ENCODE data around the gene ITPR2. TPM values are rescaled to one million over a fixed set of nuclear protein-coding genes. Genes with fewer than 3 reads are reported as not detected.

Gene ITPR2
- total and polyA plus RNA-seq, 2 of the 8 experiments (the other 6 are each of a cell fraction or from before 2014, with no cell fraction given): 4.1 to 48.3 TPM

DNA sequence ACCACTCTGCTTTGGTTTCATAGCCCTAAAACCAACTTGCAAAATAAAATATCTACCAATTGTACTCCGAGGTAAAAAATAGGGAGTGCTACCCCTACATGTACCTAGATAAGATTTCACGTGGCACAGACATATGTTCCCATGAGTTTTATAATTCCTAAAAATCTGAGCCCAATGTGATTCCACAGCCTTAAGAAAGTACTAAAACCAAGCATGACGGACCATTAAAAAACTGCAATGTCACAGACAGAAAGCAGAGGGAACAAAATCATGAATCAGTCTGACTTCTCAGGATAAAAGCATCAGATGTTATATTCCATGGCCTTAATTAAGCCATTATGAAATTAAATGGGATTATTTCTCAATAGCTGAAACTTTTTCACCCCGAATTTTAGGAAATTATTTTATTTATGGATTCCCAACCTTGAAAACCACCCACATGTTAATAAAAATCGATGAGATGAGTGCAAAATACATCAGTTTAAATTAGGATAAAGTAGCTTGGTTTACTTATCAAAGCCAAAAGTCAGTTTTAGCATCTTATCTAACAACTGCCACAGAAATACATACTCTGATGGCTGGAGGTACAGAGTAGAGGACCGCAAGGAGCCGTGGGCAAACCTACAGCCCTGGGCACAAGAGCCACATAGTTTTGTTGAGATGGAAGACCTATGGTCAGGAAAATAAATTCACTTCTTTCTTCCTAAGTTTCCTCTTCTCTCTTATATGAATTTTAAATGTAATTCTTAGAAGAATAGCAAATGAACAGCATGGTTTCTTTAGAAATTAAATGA lies 4.5 kb downstream of the ITPR2 start (continued):
- TF ChIP-seq, protein P1, sequence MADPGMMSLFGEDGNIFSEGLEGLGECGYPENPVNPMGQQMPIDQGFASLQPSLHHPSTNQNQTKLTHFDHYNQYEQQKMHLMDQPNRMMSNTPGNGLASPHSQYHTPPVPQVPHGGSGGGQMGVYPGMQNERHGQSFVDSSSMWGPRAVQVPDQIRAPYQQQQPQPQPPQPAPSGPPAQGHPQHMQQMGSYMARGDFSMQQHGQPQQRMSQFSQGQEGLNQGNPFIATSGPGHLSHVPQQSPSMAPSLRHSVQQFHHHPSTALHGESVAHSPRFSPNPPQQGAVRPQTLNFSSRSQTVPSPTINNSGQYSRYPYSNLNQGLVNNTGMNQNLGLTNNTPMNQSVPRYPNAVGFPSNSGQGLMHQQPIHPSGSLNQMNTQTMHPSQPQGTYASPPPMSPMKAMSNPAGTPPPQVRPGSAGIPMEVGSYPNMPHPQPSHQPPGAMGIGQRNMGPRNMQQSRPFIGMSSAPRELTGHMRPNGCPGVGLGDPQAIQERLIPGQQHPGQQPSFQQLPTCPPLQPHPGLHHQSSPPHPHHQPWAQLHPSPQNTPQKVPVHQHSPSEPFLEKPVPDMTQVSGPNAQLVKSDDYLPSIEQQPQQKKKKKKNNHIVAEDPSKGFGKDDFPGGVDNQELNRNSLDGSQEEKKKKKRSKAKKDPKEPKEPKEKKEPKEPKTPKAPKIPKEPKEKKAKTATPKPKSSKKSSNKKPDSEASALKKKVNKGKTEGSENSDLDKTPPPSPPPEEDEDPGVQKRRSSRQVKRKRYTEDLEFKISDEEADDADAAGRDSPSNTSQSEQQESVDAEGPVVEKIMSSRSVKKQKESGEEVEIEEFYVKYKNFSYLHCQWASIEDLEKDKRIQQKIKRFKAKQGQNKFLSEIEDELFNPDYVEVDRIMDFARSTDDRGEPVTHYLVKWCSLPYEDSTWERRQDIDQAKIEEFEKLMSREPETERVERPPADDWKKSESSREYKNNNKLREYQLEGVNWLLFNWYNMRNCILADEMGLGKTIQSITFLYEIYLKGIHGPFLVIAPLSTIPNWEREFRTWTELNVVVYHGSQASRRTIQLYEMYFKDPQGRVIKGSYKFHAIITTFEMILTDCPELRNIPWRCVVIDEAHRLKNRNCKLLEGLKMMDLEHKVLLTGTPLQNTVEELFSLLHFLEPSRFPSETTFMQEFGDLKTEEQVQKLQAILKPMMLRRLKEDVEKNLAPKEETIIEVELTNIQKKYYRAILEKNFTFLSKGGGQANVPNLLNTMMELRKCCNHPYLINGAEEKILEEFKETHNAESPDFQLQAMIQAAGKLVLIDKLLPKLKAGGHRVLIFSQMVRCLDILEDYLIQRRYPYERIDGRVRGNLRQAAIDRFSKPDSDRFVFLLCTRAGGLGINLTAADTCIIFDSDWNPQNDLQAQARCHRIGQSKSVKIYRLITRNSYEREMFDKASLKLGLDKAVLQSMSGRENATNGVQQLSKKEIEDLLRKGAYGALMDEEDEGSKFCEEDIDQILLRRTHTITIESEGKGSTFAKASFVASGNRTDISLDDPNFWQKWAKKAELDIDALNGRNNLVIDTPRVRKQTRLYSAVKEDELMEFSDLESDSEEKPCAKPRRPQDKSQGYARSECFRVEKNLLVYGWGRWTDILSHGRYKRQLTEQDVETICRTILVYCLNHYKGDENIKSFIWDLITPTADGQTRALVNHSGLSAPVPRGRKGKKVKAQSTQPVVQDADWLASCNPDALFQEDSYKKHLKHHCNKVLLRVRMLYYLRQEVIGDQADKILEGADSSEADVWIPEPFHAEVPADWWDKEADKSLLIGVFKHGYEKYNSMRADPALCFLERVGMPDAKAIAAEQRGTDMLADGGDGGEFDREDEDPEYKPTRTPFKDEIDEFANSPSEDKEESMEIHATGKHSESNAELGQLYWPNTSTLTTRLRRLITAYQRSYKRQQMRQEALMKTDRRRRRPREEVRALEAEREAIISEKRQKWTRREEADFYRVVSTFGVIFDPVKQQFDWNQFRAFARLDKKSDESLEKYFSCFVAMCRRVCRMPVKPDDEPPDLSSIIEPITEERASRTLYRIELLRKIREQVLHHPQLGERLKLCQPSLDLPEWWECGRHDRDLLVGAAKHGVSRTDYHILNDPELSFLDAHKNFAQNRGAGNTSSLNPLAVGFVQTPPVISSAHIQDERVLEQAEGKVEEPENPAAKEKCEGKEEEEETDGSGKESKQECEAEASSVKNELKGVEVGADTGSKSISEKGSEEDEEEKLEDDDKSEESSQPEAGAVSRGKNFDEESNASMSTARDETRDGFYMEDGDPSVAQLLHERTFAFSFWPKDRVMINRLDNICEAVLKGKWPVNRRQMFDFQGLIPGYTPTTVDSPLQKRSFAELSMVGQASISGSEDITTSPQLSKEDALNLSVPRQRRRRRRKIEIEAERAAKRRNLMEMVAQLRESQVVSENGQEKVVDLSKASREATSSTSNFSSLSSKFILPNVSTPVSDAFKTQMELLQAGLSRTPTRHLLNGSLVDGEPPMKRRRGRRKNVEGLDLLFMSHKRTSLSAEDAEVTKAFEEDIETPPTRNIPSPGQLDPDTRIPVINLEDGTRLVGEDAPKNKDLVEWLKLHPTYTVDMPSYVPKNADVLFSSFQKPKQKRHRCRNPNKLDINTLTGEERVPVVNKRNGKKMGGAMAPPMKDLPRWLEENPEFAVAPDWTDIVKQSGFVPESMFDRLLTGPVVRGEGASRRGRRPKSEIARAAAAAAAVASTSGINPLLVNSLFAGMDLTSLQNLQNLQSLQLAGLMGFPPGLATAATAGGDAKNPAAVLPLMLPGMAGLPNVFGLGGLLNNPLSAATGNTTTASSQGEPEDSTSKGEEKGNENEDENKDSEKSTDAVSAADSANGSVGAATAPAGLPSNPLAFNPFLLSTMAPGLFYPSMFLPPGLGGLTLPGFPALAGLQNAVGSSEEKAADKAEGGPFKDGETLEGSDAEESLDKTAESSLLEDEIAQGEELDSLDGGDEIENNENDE (IDR thresholded peaks at IDR 0.05; ENCODE audit: insufficient replicate concordance, low read length): no peak
- TF ChIP-seq JUND (IDR thresholded peaks at IDR 0.05; ENCODE audit: low read length): no peak
- no peak for TF ChIP-seq POLR2A (IDR thresholded peaks at IDR 0.05; ENCODE audit: control extremely low read depth in 1 of 2, low read depth in 2 of 2, low read length in 2 of 2)
- no peak for TF ChIP-seq NANOG (IDR thresholded peaks at IDR 0.05; ENCODE audit: insufficient read depth, low read depth, low read length, poor library complexity, severe bottlenecking)
- no peak for TF ChIP-seq MAFK (IDR thresholded peaks at IDR 0.05; ENCODE audit: low read depth, low read length)
- TF ChIP-seq CTCF (IDR thresholded peaks at IDR 0.05; ENCODE audit: control extremely low read depth in 1 of 3, insufficient read depth in 1 of 3, low read depth in 1 of 3, low read length in 3 of 3): no peak
- no peak for TF ChIP-seq GABPA (IDR thresholded peaks at IDR 0.05; ENCODE audit: borderline replicate concordance, insufficient read depth, low read length)
